HG02571 (cell line): ENCODE measurements around the gene PSMC4.

ENCODE experiments used
- ATAC-seq: cut with Tn5 transposase; IDR thresholded peaks from one replicate; pipeline ENCODE4 v1.9.1; 2021; ENCODE audit warnings: mild to moderate bottlenecking, moderate library complexity; ENCODE audit not compliant: unreplicated experiment

The PSMC4 gene

GRCh38 chr19:39987167-39987566 lies 16.2 kb downstream of the PSMC4 start:
- ATAC-seq = no peak

- ATAC-seq = no peak
These were observed 16.6 kb downstream of the PSMC4 start for GRCh38 chr19:39987596-39987995.

- ATAC-seq = no peak
These were observed 22.6 kb downstream of the PSMC4 start for GRCh38 chr19:39993605-39994004.

GRCh38 chr19:39994361-39994760 lies 23.4 kb downstream of the PSMC4 start:
- no peak for ATAC-seq

- ATAC-seq = no peak
These were observed 24.8 kb downstream of the PSMC4 start for GRCh38 chr19:39995794-39996193.

GRCh38 chr19:39996218-39996810 lies 25.3 kb downstream of the PSMC4 start:
- ATAC-seq = peak; percentile 21

GRCh38 chr19:39996811-39997637 lies 26.1 kb downstream of the PSMC4 start, which contains the start of gene ZNF546:
Gene ZNF546, plus strand, starts transcription at chr19:39997060. Its CDS starts 1,267 bp downstream, at chr19:39998327.
- peak; percentile 94 for ATAC-seq

- no peak for ATAC-seq
These were observed 26.8 kb downstream of the PSMC4 start for GRCh38 chr19:39997638-39998216.

GRCh38 chr19:39998501-39998900 lies 27.5 kb downstream of the PSMC4 start:
- ATAC-seq = no peak

- no peak for ATAC-seq
These were observed 34.8 kb downstream of the PSMC4 start for GRCh38 chr19:40005691-40006272.

GRCh38 chr19:40006273-40006691 lies 35.3 kb downstream of the PSMC4 start:
- ATAC-seq = no peak

GRCh38 chr19:40009674-40010073 lies 38.7 kb downstream of the PSMC4 start:
- no peak for ATAC-seq

GRCh38 chr19:40013991-40014390 lies 43.0 kb downstream of the PSMC4 start:
- no peak for ATAC-seq

- no peak for ATAC-seq
These were observed 53.0 kb downstream of the PSMC4 start for GRCh38 chr19:40023969-40024368.

GRCh38 chr19:40025938-40026596 lies 55.1 kb downstream of the PSMC4 start:
- ATAC-seq = no peak

- ATAC-seq = no peak
These were observed 55.6 kb downstream of the PSMC4 start for GRCh38 chr19:40026597-40026970.
